Superior temporal gyrus (tissue), 1 donor: ENCODE measurements around the gene SMAD7.

Experiments
- DNase-seq: peaks from one replicate; pipeline ENCODE4 v3.0.0-alpha.2; 2016; ENCODE audit errors: extremely low spot score

The SMAD7 gene

GRCh38 chr18:48944634-48945033 is 6.1 kb downstream of the SMAD7 start:
- no peak for DNase-seq

GRCh38 chr18:48943736-48944527 is 6.8 kb downstream of the SMAD7 start:
- no peak for DNase-seq

- DNase-seq = no peak
Measured at GRCh38 chr18:48943333-48943732, 7.4 kb downstream of the SMAD7 start.

- DNase-seq = no peak
Measured at GRCh38 chr18:48942554-48943261, 8.1 kb downstream of the SMAD7 start.

GRCh38 chr18:48942086-48942485 is 8.7 kb downstream of the SMAD7 start:
- no peak for DNase-seq

- DNase-seq = no peak
Measured at GRCh38 chr18:48941672-48942071, 9.1 kb downstream of the SMAD7 start.

- peak; percentile 24 for DNase-seq
Measured at GRCh38 chr18:48940854-48941611, 9.7 kb downstream of the SMAD7 start.

GRCh38 chr18:48939205-48940097 is 11.3 kb downstream of the SMAD7 start:
- no peak for DNase-seq

- no peak for DNase-seq
Measured at GRCh38 chr18:48938827-48939204, 11.9 kb downstream of the SMAD7 start.

- no peak for DNase-seq
Measured at GRCh38 chr18:48937869-48938750, 12.7 kb downstream of the SMAD7 start.

GRCh38 chr18:48935433-48935774 is 15.4 kb downstream of the SMAD7 start:
- DNase-seq = no peak

GRCh38 chr18:48934723-48935432 is 15.9 kb downstream of the SMAD7 start:
- no peak for DNase-seq

- no peak for DNase-seq
Measured at GRCh38 chr18:48934415-48934722, 16.4 kb downstream of the SMAD7 start.

- peak; percentile 80 for DNase-seq
Measured at GRCh38 chr18:48933578-48934414, 17.0 kb downstream of the SMAD7 start.

- no peak for DNase-seq
Measured at GRCh38 chr18:48932822-48933510, 17.8 kb downstream of the SMAD7 start.

GRCh38 chr18:48932462-48932818 is 18.3 kb downstream of the SMAD7 start:
- DNase-seq = no peak

- no peak for DNase-seq
Measured at GRCh38 chr18:48931680-48932461, 18.9 kb downstream of the SMAD7 start.

- DNase-seq = no peak
Measured at GRCh38 chr18:48930926-48931325, 19.8 kb downstream of the SMAD7 start.
